Activated T-helper 1 cell treated with anti-CD3 and anti-CD28 coated beads, Interleukin-2, amount 50 U/mL, for 16 hours (primary cell): ENCODE measurements around the gene MAGI2.

Experiments used
- DNase-seq, 2 donors: peaks; one replicate each; pipeline ENCODE4 v3.0.0-alpha.2; 2020; ENCODE audit warnings: low read depth in 1 of 2, low spot score in 1 of 2

Gene MAGI2

DNA sequence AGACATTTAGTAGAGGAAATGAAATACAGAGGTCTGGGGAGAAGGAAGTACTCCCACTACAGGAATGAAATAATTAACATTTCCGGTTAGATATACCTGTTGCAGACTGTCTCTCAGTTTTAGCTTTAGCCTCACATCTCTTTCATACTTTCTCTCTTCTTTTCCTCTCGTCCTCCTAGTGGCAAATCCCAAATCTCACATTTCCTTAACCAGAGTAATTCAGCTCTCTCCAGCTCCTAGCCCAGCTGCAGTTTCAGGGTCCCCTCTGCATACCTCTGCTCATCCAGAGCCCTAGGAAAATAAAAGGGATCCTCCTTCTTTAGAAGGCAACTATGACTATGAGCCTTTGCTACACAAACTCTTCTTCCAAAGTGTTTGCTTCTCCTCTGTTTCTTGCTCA is 1011.7 kb downstream of the MAGI2 start:
- DNase-seq = no peak

DNA sequence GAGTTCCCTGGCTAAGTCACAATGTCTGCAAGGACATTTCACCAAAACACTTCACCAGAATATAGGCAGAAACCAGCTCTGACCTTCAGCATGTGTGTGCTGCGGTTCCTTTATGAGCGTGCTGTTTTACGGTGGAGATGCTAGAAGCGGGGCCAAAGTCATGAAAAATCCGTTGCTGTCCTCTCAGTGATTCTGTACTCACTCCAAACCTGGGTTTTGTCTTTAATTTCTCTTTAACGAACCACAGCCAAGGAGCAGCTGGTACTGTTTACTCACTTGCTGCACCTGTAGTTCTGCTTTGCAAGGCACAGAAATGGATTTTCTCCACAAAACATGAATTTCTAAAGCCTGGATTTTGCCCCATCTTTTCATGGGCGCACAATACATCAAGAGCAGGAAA is 1015.0 kb downstream of the MAGI2 start:
- no peak for DNase-seq

DNA sequence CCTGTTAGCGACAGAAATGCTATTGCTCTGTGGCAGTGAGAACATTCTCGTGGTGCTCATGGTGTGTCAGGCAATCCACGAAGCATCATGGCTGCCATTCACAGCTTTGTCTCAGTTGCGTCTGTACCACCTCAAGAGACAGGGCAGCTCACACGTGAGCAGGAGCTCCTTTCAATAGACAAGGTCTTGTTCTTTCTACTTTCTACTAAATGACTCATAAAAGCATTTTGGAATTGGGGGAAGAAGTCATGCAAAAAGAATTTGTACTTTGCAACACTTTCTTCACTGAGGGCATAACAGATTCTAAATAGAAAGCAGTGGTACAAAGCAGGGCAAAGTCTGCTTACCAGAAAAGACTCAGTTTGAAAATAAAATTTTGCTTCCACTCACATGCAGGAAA is 1016.3 kb downstream of the MAGI2 start:
- DNase-seq = no peak

DNA sequence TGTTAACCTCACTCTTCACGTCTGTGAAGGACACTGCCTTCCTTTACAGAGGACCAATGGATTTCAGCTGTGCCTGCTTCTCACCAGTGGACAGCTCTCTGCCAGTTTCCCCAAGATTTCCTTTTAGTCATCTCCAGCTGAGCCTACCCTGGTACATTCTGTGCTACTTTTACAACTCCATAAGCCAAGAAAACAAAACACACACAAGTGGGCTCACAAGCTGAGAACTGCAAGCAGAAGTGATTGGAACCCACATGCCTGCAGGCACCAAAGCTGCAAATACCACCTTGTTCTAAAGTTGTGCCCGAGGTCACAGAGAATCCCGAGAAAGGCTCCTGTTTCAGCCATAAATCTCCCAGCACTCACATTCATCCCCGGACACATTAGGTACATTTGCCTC is 1018.1 kb downstream of the MAGI2 start:
- no peak for DNase-seq

DNA sequence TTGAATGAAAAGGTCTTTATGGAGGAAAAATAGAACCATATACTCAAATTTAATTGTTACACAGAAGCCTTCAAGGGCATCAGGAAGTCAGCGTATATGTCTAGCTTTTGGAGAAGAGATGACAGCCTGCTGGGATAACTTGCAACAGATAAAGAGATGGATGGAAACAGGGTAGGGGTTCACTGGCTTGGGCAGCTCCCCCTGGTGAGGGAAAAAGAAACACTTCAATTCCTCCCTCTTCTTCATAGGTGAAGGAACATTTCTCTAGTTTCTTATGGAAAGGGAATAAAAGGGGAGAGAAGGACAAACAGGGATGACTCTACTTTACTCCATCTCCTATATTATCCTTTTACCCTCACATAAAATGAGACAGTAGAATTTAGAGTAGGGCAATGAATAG is 1019.2 kb downstream of the MAGI2 start:
- no peak for DNase-seq

DNA sequence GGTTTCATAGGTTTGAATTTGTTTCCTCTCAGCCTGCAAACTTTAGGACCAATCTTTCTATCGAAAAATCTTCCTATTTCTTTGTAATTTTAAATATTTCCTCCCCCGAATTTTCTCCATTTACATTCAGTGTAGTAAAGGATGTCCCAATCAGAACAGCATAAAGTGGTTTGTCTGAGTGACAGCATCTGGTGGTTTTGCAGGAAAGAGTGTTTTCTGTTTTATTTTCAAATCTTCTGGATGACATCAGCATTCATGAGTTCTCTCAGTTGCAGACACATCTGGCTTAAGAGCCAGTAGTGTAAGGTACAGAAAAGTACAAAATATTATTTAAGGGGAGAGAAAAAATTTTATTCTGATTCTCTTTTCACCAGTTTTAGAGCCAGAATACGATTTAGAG is 1020.0 kb downstream of the MAGI2 start:
- no peak for DNase-seq

DNA sequence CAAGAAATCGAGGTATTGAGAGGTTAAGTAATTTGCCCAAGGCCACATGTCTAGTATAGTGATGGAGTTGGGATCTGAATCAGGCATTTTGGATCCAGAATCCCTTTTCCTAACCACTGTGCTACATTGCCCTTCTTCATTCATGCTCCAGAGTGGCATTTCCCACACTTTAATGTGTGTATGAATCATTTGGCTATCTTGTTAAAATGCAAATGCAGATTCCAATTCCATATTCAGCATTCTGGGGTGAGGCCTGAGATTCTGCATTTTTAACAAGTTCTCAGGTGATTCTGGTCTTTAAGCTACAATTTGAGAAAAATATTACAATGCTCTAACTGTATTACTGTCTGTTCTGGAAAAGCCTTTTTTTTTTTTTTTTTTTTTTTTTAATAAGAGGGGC is 1023.6 kb downstream of the MAGI2 start:
- no peak for DNase-seq

DNA sequence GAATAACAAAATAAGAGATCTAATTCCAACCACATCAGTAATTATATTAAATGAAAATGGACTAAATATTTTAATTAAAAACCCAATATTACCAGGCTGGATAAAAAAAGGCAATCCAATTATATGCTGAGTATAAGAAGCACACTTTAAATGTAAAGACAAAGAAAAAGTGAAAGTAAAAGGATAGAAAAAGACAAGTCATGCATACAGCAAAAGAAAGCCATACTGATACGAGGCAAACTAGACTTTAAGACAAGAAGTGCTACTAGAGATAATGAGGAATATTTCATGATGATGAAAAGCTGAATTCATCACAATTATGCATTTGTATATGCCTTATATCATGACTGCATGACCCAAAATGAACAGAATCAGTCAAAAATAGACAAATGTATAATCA is 1026.3 kb downstream of the MAGI2 start:
- DNase-seq = no peak

DNA sequence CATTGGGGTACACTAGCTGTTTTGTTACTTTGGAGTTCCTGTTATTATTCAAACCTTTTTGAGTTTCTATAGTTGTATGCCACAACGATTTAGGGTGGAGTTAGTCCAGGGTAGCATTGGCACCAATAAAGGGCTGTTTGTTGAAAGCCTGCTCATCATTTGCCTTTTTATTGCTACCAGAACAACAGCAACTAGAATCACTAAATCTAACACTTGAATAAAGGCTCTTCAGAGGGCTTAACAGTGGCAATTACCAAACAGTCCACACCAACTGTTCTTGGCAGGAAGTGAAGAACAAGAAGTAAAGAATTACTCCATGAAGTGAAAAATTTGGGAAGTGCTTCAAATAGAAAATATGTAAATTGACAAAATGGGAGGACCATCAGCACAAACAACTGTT is 1033.5 kb downstream of the MAGI2 start:
- DNase-seq = no peak

DNA sequence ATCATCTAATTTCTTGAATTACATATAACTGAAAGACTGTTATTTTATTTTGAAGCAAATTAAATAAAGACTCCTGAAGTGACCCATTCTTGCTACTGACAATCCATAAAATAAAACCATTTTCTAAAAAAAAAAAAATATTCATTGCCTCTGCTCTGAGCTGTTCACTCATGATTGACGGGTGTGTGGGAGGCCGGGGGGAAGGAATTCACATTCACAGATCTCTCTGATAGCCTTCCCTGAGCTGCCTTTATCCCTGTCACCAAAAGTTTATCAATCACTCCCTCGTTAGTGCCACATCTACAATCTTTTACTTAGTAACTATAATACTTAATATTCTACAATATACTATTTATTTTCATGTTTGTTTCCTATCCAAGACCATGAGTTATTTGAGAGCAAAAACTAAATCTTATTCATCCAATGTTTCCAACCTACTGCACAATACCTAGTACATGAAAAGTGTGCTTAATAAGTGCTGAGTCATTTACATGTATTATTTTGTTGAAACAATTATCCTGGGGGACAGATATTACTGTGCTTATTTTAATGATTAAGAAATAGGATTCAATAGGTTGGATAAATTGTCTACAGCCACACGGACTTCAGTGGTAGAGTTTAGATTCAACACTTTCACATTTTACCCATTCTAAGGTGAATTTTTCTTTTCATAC is 1036.2 kb downstream of the MAGI2 start:
- no peak for DNase-seq

DNA sequence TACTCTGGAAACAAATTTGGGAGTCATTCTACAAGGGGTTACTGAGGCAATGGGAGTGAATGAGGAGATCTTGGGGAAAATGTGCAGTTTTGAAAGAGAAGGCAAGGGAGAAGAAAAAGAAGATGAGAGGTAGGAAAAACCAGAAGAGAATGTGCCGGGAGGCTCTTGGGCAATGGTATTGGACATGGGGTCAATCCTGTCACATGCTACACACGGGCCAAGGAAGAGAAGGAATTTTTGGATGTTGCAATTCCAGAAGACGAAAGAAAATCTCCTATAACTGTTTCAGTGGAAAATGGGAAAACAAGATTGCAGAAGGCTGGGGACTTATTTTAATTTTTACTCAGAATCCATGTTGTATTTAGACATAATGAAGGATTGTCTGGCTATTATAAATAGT is 1039.9 kb downstream of the MAGI2 start:
- DNase-seq = no peak

DNA sequence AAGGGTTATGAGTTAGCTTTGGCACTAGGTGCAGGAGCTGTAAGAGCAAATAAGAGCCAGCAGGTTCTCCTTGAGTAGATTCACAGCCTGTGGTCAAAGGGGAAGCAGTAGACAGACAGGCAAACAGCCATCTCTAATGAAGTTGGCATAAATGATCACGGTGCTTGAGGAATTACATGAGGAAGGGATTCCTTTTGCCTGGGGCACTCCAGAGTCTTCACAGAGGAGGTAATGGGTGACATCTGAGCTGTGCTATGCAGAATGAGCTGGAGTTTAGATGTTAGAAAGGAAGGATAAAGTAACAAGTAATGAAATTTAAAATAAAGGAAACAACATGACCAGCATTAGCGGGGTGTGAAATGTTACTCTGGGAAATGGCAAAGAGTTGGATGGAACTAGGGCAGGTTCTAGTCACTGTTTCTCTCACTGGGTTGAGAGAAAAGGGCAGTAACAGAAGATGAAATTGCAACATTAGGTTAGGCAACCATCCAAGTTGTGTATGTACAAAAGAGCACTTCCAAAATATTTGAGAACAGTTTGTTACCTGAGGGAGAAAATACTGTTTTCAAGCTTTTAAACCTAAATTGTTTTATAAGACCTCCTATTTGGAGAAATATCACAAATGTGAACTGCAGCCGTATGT is 1041.1 kb downstream of the MAGI2 start:
- DNase-seq = no peak

DNA sequence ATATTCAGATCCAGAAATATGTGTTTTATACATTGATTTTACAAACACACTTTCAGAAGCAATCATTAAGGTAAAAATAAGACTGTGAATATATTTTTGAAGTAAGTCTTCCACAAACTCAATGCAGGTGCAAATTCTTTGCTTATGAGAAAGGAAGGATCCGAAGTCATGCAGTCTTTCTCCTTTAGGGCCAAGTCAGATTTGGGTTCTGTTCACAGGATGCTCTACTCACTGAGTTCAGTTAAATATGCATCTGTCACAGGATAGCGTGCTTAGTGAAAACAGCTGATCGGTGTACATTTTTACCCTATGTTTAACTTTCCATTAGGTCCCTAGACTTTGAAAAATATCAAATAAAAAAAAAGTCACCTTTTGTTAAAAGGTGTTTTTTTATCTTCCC is 1046.4 kb downstream of the MAGI2 start:
- no peak for DNase-seq

DNA sequence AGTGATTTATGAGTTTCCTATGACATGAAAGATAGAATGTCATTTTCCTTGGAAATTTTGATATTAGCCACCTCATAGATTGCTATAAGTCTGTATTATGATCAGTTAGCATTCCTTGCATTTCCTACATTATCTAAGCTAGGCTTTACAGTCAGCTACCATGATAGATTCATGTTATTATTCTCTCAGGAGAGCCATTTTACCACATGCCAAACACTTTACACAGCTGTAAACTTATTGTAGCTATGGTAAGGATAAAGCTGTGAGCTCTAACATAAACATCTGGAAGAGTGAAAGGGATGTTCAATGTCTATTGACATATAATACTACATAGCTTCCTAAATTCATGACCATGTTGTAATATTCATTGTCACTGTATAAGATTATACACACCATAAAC is 1046.9 kb downstream of the MAGI2 start:
- no peak for DNase-seq

DNA sequence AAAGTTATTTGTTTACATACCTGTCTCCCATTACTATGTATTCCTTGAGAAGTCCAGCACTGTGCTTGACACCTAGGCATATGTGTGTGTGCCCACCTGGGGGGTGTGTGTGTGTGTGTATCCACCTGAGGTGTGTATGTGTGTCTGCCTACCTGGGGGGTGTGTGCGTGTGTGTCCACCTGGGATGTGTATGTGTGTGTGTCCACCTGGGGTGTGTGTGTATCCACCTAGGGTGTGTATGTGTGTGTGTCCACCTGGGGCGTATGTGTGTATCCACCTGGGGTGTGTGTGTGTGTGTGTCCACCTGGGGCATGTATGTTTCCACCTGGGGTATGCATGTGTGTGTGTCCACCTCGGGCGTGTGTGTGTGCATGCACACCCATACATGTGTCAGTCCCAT is 1051.4 kb downstream of the MAGI2 start:
- no peak for DNase-seq

DNA sequence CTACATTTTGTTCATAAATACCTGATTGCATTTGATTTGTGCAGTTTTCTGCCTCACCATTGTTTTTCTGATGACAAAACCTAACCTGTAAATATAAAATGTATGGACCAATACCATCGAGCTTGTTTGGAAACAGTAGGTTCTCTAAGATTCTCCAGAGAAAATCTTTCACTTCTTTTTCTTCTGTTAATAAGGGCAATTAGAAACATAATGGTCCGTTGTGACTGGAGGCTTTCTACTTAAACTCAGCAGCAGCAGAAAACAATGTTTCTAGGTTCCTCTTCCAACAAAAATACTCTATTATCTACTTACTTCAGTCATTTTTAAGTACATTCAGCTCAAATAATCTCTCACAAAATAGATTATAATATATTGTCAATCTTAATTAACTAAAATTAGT is 1053.4 kb downstream of the MAGI2 start:
- DNase-seq = no peak

DNA sequence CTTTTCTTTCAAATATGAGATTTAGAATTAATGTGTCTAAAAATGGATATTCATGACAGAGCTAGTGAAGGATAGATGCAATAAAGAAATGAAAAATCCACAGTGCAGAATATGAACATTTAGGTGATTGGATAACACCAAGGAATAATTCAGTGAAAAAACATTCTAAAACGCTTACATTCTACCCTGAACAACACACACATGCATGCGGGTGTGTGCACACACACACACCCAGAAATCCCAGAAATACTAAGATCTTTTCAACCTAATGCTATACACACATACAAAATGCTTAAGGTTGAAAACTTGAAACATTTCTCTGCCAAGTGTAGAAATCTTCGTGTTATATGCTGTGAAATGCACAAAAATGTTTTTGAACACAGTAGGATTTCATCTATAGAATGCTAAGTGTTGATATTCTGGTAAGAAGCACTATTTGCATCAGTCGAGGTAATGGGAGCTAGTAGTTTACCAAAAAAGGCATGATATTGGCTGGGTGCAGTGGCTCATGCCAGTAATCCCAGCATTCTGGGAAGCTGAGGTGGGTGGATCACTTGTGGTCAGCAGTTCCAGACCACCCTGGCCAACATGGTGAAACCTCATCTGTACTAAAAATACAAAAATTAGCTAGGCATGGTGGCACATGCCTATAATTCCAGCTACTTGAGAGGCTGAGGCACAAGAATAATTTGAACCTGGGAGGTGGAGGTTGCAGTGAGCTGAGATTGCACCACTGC is 1054.3 kb downstream of the MAGI2 start:
- no peak for DNase-seq

DNA sequence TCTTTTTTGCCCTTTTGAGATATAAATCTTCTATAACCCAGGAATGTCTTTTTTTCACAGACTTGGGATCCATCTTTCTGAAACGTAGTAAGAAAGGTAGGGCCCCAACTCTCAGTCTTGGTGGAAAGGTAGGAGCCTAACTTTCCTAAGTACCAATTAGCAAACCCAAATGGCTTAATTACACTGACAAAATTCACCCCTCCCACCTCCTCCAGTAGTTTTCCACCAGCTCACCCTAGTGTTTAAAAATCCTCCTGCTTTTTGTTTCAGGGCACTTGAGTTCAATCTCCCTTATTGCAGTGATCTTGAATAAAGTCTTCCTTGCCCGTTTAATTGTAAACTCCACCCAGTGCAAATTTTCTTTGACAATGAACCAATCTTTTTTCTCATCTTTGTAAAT is 1054.9 kb downstream of the MAGI2 start:
- DNase-seq = no peak

DNA sequence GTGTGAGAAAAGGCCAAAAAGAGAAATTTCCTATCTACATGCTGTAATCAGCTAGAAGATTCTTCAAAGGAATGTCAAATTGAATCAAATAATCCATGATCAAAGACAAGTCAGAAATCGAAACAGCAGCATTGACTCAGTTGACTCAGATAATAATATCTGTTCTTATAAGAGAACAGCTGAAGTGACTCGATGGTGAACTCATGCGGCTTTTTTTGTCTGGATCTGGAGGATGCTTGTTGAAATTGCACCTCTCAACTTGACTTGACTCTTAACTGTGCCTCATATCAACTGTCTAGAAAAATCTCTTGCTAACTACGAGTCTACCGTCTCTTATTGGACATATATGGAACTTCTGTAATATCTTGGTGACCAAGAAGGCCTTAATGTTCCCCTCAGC is 1055.4 kb downstream of the MAGI2 start:
- no peak for DNase-seq

DNA sequence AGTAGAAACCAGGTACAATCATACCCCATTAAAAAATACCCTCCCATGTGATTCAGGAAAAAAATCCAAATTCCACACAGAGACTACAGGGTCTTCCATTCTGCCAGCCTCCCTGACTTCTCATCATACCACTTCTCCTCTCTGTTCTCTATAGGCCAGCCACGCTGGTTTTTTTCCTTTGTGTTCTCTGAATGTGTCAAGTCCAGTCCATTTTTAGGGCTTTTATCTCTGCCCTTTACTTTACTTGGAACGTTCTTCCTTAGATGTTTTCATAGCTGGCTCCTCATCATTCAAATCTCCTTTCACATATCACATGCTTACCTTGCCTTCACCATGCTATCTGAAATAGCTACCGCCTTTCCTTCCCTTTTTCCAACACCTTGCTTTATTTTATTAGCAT is 1057.3 kb downstream of the MAGI2 start:
- no peak for DNase-seq

DNA sequence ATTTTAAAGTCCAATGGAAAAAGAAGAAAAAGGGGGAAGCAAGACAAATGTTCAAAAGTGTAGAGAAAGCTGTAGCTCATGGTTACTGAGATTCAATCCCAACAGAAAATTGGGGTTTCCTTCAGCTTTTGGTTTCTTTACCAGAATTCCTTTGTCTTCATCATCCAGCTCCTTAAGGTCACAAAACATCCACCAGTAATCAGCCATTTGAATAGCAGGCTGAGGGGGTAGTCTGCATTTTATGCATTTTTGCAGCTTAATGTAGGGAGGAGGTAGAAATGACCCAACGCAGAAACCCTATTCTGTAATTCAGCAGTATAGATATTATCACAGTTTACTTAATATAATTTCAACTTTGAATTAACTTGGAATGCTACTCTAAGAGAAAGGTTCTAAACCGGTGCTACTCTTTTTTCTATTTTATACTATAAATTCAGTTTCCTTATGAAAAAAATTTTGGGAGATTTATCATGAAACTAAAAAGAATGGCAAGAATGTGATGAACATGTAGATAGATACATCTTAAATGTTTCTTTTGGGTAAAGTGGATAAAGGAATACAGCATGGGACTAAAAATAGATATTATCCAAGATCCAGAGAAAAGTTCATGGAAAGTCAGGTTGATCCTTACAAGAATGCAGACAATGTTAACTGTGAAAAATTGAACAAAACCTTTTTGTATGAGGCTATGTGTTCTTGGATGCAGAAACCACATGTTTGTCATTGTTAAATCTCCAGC is 1058.0 kb downstream of the MAGI2 start:
- DNase-seq = no peak

DNA sequence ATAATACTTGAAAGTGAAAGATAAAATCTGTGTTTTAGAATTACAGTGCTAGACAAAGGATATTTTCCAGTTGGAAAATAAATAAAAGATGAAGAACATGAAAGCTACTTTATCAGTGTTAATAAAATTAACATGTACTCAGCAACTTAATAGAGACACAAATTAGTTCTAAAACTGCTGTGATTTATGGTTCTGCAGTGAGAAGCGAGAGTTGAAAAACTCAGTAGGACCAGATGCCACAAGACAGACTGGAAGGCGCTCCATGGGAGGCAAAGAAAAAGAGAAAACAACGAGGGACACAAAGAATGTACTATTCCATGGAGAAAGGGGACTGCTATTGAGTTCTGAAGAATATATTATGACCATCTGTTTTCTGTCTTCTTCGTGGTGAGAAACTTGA is 1064.4 kb downstream of the MAGI2 start:
- DNase-seq = no peak
